Fibroblast of the aortic adventitia (primary cell): ENCODE results near the gene ENPP5. TPM values are rescaled to one million over a fixed set of nuclear protein-coding genes. Genes with fewer than 3 reads are reported as not detected.

Experiments used
- DNase-seq: peaks from one replicate; pipeline ENCODE4 v3.0.0-alpha.2; 2010; ENCODE audit warnings: low read depth
- H3K4me3 ChIP-seq: 2 replicates; pipeline ENCODE4 v1.5.1; 2011; ENCODE audit warnings: low read depth, mild to moderate bottlenecking, control low read depth, low read length, moderate library complexity
- CTCF ChIP-seq: IDR thresholded peaks from 2 replicates; pipeline ENCODE4 v1.5.1; 2011; ENCODE audit warnings: mild to moderate bottlenecking, low read length, control low read depth, inconsistent platforms; ENCODE audit not compliant: insufficient read depth
- total RNA-seq: library from RNA; depleted of rRNA; stranded (reverse); fragments of >200 nt; gene quantifications from 2 replicates; pipeline ENCODE4 v1.2.3, GENCODE V29; 2012; ENCODE audit warnings: low replicate concordance

Gene ENPP5
- 0.36 and 5.3 TPM in 2 replicates for total RNA-seq

GRCh38 chr6:46170357-46171289 is at the start of gene ENPP5:
TSS of gene ENPP5 (minus strand) at chr6:46170980. CDS start at chr6:46168262, 2,718 bp downstream.
- no peak for TF ChIP-seq CTCF
- peak within 1 kb of the TSS; percentile 53 for H3K4me3 ChIP-seq
- DNase-seq, result no peak

- no peak for TF ChIP-seq CTCF
- no peak for DNase-seq
- no peak overlapping the region for H3K4me3 ChIP-seq
Observed at GRCh38 chr6:46219661-46220060, 48.9 kb upstream of the ENPP5 start.

GRCh38 chr6:46218457-46218856 is 47.7 kb upstream of the ENPP5 start:
- DNase-seq, result no peak
- no peak for TF ChIP-seq CTCF
- H3K4me3 ChIP-seq, result no peak overlapping the region

GRCh38 chr6:46217671-46218131 is 46.9 kb upstream of the ENPP5 start:
- no peak overlapping the region for H3K4me3 ChIP-seq
- TF ChIP-seq CTCF, result no peak
- no peak for DNase-seq

- no peak for TF ChIP-seq CTCF
- no peak for DNase-seq
Observed at GRCh38 chr6:46216879-46217278, 46.1 kb upstream of the ENPP5 start.

GRCh38 chr6:46215777-46216176 is 45.0 kb upstream of the ENPP5 start:
- no peak for TF ChIP-seq CTCF
- no peak for DNase-seq
- H3K4me3 ChIP-seq, result no peak overlapping the region

More at GRCh38 chr6:46216879-46217278, 46.1 kb upstream of the ENPP5 start:
- H3K4me3 ChIP-seq, result no peak overlapping the region
